ENCODE results near the gene NACA2.
"Not testable (repeated sequence)": the region's sequence is repeated elsewhere in the genome, so short reads cannot be mapped to it uniquely, and the experiment has no call there.

NACA2 gene

GRCh38 chr17:61599608-61600007, 8.6 kb upstream of the NACA2 start:
- DNase-seq (ENCODE audit: low read depth), result no peak

GRCh38 chr17:61598014-61598413, 7.0 kb upstream of the NACA2 start:
- DNase-seq (ENCODE audit: low read depth), result no peak

GRCh38 chr17:61597607-61598006, 6.6 kb upstream of the NACA2 start:
- DNase-seq (ENCODE audit: low read depth), result no peak

GRCh38 chr17:61595418-61596186, 4.6 kb upstream of the NACA2 start:
- DNase-seq (ENCODE audit: low read depth), result no peak

GRCh38 chr17:61594294-61594825, 3.3 kb upstream of the NACA2 start:
- no peak for DNase-seq (ENCODE audit: low read depth)

GRCh38 chr17:61593426-61593825, 2.4 kb upstream of the NACA2 start:
- DNase-seq (ENCODE audit: low read depth), result no peak

GRCh38 chr17:61591930-61592329, 911 bp upstream of the NACA2 start:
- no peak for DNase-seq (ENCODE audit: low read depth)

- no peak for DNase-seq (ENCODE audit: low read depth)
Observed at GRCh38 chr17:61589990-61590389, 1.0 kb downstream of the NACA2 start.

GRCh38 chr17:61587807-61588660, 3.0 kb downstream of the NACA2 start:
- DNase-seq (ENCODE audit: low read depth), result no peak

GRCh38 chr17:61587242-61587641, 3.8 kb downstream of the NACA2 start:
- DNase-seq (ENCODE audit: low read depth), result no peak

GRCh38 chr17:61586622-61587021, 4.4 kb downstream of the NACA2 start:
- DNase-seq (ENCODE audit: low read depth), result not testable (repeated sequence)

- DNase-seq (ENCODE audit: low read depth), result no peak
Observed at GRCh38 chr17:61586031-61586566, 4.9 kb downstream of the NACA2 start.

GRCh38 chr17:61584866-61585265, 6.2 kb downstream of the NACA2 start:
- DNase-seq (ENCODE audit: low read depth), result no peak

- no peak for DNase-seq (ENCODE audit: low read depth)
Observed at GRCh38 chr17:61584266-61584665, 6.8 kb downstream of the NACA2 start.

- no peak for DNase-seq (ENCODE audit: low read depth)
Observed at GRCh38 chr17:61583660-61584264, 7.3 kb downstream of the NACA2 start.

GRCh38 chr17:61583242-61583641, 7.8 kb downstream of the NACA2 start:
- DNase-seq (ENCODE audit: low read depth), result no peak

- no peak for DNase-seq (ENCODE audit: low read depth)
Observed at GRCh38 chr17:61582593-61582992, 8.4 kb downstream of the NACA2 start.

GRCh38 chr17:61581611-61582349, 9.2 kb downstream of the NACA2 start:
- DNase-seq (ENCODE audit: low read depth), result no peak

GRCh38 chr17:61580502-61580901, 10.5 kb downstream of the NACA2 start:
- DNase-seq (ENCODE audit: low read depth), result no peak

- no peak for DNase-seq (ENCODE audit: low read depth)
Observed at GRCh38 chr17:61579961-61580360, 11.1 kb downstream of the NACA2 start.

- DNase-seq (ENCODE audit: low read depth), result no peak
Observed at GRCh38 chr17:61579347-61579746, 11.7 kb downstream of the NACA2 start.

GRCh38 chr17:61578645-61579044, 12.4 kb downstream of the NACA2 start:
- no peak for DNase-seq (ENCODE audit: low read depth)

Measured in stimulated activated CD8-positive, alpha-beta memory T cell treated with anti-CD3 and anti-CD28 coated beads, Interleukin-15, amount 100 ng/mL, for 24 hours (primary cell).